ENCODE measurements around the gene TMX4.
"Not testable (repeated sequence)": the region's sequence is repeated elsewhere in the genome, so short reads cannot be mapped to it uniquely, and the experiment has no call there.

The TMX4 gene

GRCh38 chr20:7966176-7966575 is 53.4 kb downstream of the TMX4 start:
- no peak for DNase-seq

DNA sequence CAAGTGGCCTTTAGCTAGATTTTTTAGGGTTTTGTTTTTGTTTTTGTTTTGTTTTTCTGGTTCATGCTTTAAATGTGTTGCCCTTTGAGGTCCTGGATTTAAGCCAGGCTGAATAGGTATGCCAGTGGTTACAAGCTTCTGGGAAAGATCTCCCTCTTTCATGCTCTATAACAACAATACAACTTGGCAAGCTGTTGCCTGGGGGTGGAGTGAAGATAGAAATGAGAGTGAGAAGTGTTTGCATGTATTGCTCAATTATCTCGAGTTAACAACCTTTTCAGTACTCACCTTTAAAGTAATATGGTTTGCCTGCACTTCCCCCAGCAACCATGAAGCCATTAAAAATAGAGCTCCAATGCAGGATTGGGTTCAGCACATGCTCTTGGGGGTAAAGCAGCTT is 60.1 kb downstream of the TMX4 start:
- DNase-seq, result no peak

DNA sequence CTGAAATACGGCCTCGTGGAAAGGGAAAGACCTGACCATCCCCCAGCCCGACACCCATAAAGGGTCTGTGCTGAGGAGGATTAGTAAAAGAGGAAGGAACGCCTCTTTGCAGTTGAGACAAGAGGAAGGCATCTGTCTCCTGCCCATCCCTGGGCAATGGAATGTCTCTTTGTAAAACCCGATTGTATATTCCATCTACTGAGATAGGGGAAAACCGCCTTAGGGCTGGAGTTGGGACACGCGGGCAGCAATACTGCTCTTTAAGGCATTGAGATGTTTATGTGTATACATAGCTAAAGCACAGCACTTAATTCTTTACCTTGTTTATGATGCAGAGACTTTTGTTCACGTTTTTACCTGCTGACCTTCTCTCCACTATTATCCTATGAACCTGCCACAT is 63.0 kb downstream of the TMX4 start:
- DNase-seq, result not testable (repeated sequence)

- DNase-seq, result no peak
Measured at GRCh38 chr20:7950387-7950786, 69.2 kb downstream of the TMX4 start.

- no peak for DNase-seq
Measured at GRCh38 chr20:7943891-7944290, 75.7 kb downstream of the TMX4 start.

- no peak for DNase-seq
Measured at GRCh38 chr20:7940341-7940740, 79.2 kb downstream of the TMX4 start, which contains the start of gene HAO1. Gene HAO1 (minus strand): TSS chr20:7940458. CDS start chr20:7940422, 36 bp downstream.

DNA sequence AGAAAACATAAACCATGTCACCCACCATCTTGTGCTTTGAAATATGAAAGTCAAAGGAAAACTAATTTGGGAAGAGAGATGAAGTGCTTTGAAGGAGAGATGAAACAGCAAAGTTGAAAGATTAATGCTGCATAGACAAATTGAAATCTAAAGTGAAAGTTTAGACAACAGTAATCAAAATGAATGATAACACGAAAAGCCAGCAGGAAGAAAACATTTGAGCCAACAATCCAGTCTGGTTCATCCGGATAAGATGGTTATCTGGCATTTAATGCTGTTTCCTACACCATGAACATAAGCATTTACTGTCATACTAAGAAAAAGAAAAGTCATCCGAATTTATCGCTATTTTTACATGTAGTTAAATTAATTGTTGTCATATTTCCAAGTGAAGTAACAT is 79.9 kb downstream of the TMX4 start:
- no peak for DNase-seq

DNA sequence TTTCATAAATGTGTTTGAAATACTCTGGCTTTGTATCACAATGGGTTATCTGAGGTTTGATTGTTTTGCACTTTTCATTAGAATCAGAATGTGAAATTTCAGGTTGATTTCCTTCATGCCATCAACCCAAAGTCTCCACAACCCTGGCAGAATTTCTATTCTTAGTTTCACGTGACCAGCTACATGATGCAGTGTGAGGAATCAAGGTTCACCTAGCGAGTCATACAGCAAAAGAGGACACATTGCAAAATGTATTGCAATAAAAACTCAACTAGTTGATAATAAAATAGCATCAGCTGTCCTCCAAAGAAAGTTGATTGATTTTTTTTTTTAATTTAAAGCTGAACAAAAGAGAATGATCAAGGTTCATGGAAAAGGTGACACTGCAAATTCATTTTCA is 81.5 kb downstream of the TMX4 start:
- DNase-seq, result no peak

DNA sequence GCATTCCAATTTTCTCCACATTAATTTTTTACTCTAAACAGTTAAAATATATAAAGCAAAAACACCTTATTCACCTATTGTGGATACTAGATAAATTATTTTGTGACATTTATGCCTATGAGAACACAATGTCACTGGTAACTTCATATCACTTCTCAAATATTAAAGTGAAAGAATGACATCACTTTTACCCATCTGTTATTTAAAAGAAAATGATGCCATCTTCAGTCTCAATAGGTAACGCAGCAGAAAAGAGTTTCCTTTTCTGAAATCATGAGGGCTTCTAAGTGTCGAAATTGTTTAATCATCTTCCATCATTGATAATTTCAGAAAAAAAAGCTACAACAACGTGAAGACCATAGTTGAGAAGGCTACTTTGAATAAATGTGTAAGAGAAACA is 82.2 kb downstream of the TMX4 start:
- no peak for DNase-seq

DNA sequence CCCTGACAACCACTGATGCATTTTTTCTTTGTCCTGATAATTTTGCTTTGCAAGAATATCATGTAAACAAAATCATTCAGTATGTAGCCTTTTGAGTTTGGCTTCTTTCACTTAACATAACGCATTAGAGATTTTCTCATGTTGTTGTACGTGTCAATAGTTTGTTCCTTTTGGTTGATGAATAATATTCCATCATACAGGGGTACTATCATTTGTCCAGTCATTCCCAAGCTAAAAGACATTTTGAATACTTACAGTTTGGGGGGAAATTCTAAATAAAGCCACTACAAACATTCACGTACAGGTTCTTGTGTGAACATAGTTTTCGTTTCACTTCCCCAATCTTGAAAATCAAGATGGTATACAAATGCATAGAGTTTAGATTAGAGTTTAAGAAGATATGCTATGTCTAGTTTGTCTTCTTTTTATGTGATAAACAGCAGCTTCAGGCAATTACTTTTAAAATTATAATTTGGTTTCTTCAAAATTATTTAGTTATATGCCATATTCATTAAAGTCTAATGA is 84.5 kb downstream of the TMX4 start:
- no peak for DNase-seq

- DNase-seq, result no peak
Measured at GRCh38 chr20:7933346-7933745, 86.2 kb downstream of the TMX4 start.

- DNase-seq, result no peak
Measured at GRCh38 chr20:7930343-7930742, 89.2 kb downstream of the TMX4 start.

All from Kasumi-1 (cell line).